Suprapubic skin (tissue), 4 donors: ENCODE results near the gene GPRASP2. TPM values are rescaled to one million over a fixed set of nuclear protein-coding genes. Genes with fewer than 3 reads are reported as not detected.

Experiments
- DNase-seq, 2 donors: peaks; one replicate each; pipeline ENCODE4 v3.0.0-alpha.2; 2019; ENCODE audit warnings: low spot score in 2 of 2
- H3K27ac ChIP-seq: fragments of 200-600 bp; sonication (generic); one replicate; pipeline ENCODE4 v1.5.1; 2019
- H3K27me3 ChIP-seq: fragments of 200-600 bp; sonication (generic); one replicate; pipeline ENCODE4 v1.5.1; 2019
- H3K36me3 ChIP-seq: fragments of 200-600 bp; sonication (generic); one replicate; pipeline ENCODE4 v1.5.1; 2019
- H3K4me1 ChIP-seq: fragments of 200-600 bp; sonication (generic); one replicate; pipeline ENCODE4 v1.5.1; 2019
- H3K4me3 ChIP-seq: fragments of 200-600 bp; sonication (generic); one replicate; pipeline ENCODE4 v1.5.1; 2019; ENCODE audit warnings: mild to moderate bottlenecking
- H3K9me3 ChIP-seq: fragments of 200-600 bp; sonication (generic); one replicate; pipeline ENCODE4 v1.5.1; 2019
- CTCF ChIP-seq, 2 donors: fragments of 200-600 bp in 1 of 2; fragments of 450-650 bp in 1 of 2; sonication (generic) in 1 of 2; IDR thresholded peaks; one replicate each; pipeline ENCODE4 v1.5.1; 2016 to 2019; ENCODE audit warnings: antibody characterized with exemption in 2 of 2, mild to moderate bottlenecking in 1 of 2, moderate library complexity in 1 of 2
- EP300 ChIP-seq: sonication (generic); formaldehyde crosslinking; IDR thresholded peaks from one replicate; pipeline ENCODE4 v1.6.1; 2017; ENCODE audit warnings: antibody characterized with exemption
- POLR2A ChIP-seq, 2 donors: fragments of 450-650 bp; IDR thresholded peaks; one replicate each; pipeline ENCODE4 v1.6.1; 2017; ENCODE audit warnings: antibody characterized with exemption in 2 of 2, mild to moderate bottlenecking in 2 of 2, moderate library complexity in 2 of 2
- POLR2AphosphoS5 ChIP-seq, 3 donors: sonication (generic); formaldehyde crosslinking; IDR thresholded peaks; one replicate each; pipeline ENCODE4 v1.6.1; 2017; ENCODE audit warnings: antibody characterized with exemption in 3 of 3
- WGBS: methylation state at CpG from one replicate; pipeline ENCODE4 v1.1.5; 2018; 5-methylcytosine and 5-hydroxymethylcytosine counted together
- total RNA-seq, 4 donors: library from RNA; depleted of rRNA; stranded (reverse); fragments of >200 nt; gene quantifications; one replicate each; pipeline ENCODE4 v1.1.0, GENCODE V29; 2016

GPRASP2 gene
- total RNA-seq, 4 donors from 2014 or later: 5.3 to 8.4 (median 7.4) TPM

- Histone ChIP-seq H3K36me3 (no peaks in the 10 kb centered on the region), H3K27ac (no peak overlapping the region), H3K4me1 (no peaks in the 10 kb centered on the region), H3K4me3 (no peak overlapping the region), H3K9me3 (no peaks in the 10 kb centered on the region), H3K27me3 (no peaks in the 10 kb centered on the region)
- no peak for TF ChIP-seq POLR2A (IDR thresholded peaks at IDR 0.05)
- TF ChIP-seq CTCF (IDR thresholded peaks at IDR 0.05): no peak
- TF ChIP-seq POLR2AphosphoS5 (IDR thresholded peaks at IDR 0.05): no peak
- TF ChIP-seq EP300: no peak
- DNase-seq: no peak
- 53% methylated on average over 2 of the region's 2 CpGs for WGBS
Measured at GRCh38 chrX:102684772-102685520, 27.3 kb upstream of the GPRASP2 start.

GRCh38 chrX:102694749-102695148 lies 17.5 kb upstream of the GPRASP2 start:
- no peak for DNase-seq
- WGBS: 75% methylated on average over 3 of the region's 3 CpGs
- TF ChIP-seq POLR2A (IDR thresholded peaks at IDR 0.05): no peak
- no peaks in the 10 kb centered on the region for H3K36me3 ChIP-seq
- no peaks in the 10 kb centered on the region for H3K27me3 ChIP-seq
- no peaks in the 10 kb centered on the region for H3K9me3 ChIP-seq
- no peak overlapping the region for H3K27ac ChIP-seq
- no peak overlapping the region for H3K4me3 ChIP-seq
- no peaks in the 10 kb centered on the region for H3K4me1 ChIP-seq

GRCh38 chrX:102696306-102696705 lies 15.9 kb upstream of the GPRASP2 start:
- TF ChIP-seq POLR2AphosphoS5 (IDR thresholded peaks at IDR 0.05): no peak
- DNase-seq: no peak
- no peaks in the 10 kb centered on the region for H3K4me1 ChIP-seq
- H3K36me3 ChIP-seq: no peaks in the 10 kb centered on the region
- no peak overlapping the region for H3K4me3 ChIP-seq
- H3K27ac ChIP-seq: no peak overlapping the region
- no peaks in the 10 kb centered on the region for H3K9me3 ChIP-seq
- no peaks in the 10 kb centered on the region for H3K27me3 ChIP-seq

- no peak for DNase-seq
- Histone ChIP-seq H3K4me1 (no peaks in the 10 kb centered on the region), H3K27me3 (no peaks in the 10 kb centered on the region), H3K9me3 (no peaks in the 10 kb centered on the region), H3K27ac (no peak overlapping the region), H3K36me3 (no peaks in the 10 kb centered on the region), H3K4me3 (no peak overlapping the region)
- no peak for TF ChIP-seq POLR2AphosphoS5 (IDR thresholded peaks at IDR 0.05)
- TF ChIP-seq CTCF (IDR thresholded peaks at IDR 0.05): no peak
- TF ChIP-seq POLR2A (IDR thresholded peaks at IDR 0.05): no peak
- TF ChIP-seq EP300: no peak
Measured at GRCh38 chrX:102697494-102697893, 14.8 kb upstream of the GPRASP2 start.

GRCh38 chrX:102708900-102709299 lies 3.3 kb upstream of the GPRASP2 start:
- 47% methylated on average over 2 of the region's 2 CpGs for WGBS
- TF ChIP-seq CTCF (IDR thresholded peaks at IDR 0.05) (no peak), EP300 (no peak), POLR2A (IDR thresholded peaks at IDR 0.05) (no peak), POLR2AphosphoS5 (IDR thresholded peaks at IDR 0.05) (no peak)
- peaks cover 5% of the 10 kb centered on the region for H3K4me1 ChIP-seq

GRCh38 chrX:102711872-102712215 lies 404 bp upstream of the GPRASP2 start:
- TF ChIP-seq POLR2AphosphoS5 (IDR thresholded peaks at IDR 0.05) (no peak), CTCF (IDR thresholded peaks at IDR 0.05) (no peak), POLR2A (IDR thresholded peaks at IDR 0.05) (no peak), EP300 (no peak)
- H3K9me3 ChIP-seq: no peaks in the 10 kb centered on the region
- 60% methylated on average over 1 of the region's 19 CpGs for WGBS

More at GRCh38 chrX:102708900-102709299, 3.3 kb upstream of the GPRASP2 start:
- H3K9me3 ChIP-seq: no peaks in the 10 kb centered on the region
- no peak overlapping the region for H3K27ac ChIP-seq
- no peaks in the 10 kb centered on the region for H3K27me3 ChIP-seq
- DNase-seq: no peak
- no peak overlapping the region for H3K4me3 ChIP-seq
- no peaks in the 10 kb centered on the region for H3K36me3 ChIP-seq

More at GRCh38 chrX:102711872-102712215, 404 bp upstream of the GPRASP2 start:
- H3K4me1 ChIP-seq: peaks cover 5% of the 10 kb centered on the region
- no peak for DNase-seq
- no peak overlapping the region for H3K27ac ChIP-seq
- H3K4me3 ChIP-seq: peak overlapping the region; percentile 52
- no peaks in the 10 kb centered on the region for H3K36me3 ChIP-seq
- no peaks in the 10 kb centered on the region for H3K27me3 ChIP-seq
